ENCODE measurements around the gene RBM33. TPM values are rescaled to one million over a fixed set of nuclear protein-coding genes. Genes with fewer than 3 reads are reported as not detected.

RBM33 gene
- total RNA-seq, 2 experiments from 2014 or later, result 67.6 to 81.1 TPM

DNA sequence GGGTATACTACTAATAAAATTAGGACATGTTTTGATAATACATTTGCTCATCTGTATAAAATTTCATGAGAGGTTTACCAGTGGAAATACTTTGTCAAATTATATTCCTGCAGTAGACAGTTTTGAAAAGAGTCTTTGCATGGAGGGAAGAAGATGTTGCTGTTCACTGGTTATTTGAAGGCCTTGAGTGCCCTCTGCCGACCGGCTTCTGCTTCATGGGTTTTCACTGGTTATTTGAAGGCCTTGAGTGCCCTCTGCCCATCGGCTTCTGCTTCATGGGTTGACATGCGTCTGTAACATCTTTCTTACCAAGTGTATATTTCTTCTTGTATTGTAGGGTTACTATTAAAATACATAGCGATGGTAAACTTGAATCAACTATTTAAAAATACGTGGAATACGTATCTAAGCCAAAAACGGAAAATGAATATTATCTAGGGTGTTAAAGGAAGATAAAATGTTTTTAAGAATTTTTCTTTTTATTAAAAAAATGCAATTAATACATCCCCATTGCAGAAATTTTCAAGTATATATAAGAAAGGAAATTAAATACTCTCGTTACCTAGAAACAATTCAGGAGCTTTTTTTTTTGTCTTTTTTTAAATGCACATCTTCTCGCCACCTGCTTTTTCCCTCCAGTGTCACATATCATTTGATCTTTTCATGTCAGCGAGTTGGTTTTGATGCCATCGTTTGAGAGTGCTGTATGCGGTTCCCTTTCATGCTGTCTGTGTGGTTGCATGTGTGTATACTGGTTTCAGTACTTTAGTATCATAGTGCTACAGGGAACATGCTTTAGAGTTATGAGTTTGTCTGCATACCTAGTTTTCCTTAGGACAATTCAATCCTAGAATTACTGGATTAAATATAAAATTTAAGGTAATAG is 94.4 kb downstream of the RBM33 start:
- DNase-seq (peak; percentile 85), ATAC-seq (peak; percentile 68)
- Mint-ChIP-seq H3K4me1 (peaks cover 64% of the 10 kb centered on the region), H3K27ac (peak overlapping the region; percentile 72), H3K27me3 (no peaks in the 10 kb centered on the region), H3K9me3 (ENCODE audit: low read depth) (no peaks in the 10 kb centered on the region), H3K36me3 (ENCODE audit: low read depth) (peaks cover 55% of the 10 kb centered on the region), H3K4me3 (peak overlapping the region; percentile 21)
- ChIA-PET CTCF (interaction anchor here (0.6 to 5.5 kb wide), 8 partner anchors 9 to 811 kb away, joined by 3 to 52 read pairs (median 3); no protein-coding TSS in a partner anchor), POLR2A (no interaction called here)
- intact Hi-C loops (cut with DNase I, micrococcal nuclease), result loop anchor here (1.0 to 10.0 kb wide), 9 partner anchors 25 to 810 kb away; partner anchors contain the start of gene RBM33 (in 1 of the 2)

DNA sequence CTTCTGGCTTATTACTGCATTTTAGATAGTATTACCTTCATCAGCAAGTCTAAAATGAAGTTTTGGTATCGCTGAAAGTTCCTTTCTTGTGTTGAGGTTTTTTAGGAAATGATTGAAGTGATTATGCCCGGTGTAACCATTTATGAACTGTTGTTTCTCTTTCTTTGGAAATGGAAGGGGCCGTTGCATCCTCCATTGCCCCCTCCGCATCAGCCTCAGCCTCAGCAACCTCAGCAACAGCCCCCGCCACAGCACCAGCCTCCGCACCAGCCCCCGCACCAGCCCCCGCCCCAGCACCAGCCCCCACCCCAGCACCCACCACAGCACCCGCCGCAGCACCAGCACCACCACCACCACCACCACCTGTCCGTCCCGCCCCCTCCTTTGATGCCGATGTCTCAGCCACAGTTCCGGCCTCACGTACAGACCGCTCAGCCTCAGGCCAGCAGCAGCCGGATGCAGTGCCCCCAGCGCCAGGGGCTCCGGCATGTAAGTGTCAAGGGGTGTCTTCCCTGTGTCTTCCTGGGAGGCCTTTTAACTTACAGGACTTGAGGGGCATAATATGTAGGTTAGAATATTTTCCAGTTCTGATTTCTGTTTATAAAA is 95.2 kb downstream of the RBM33 start:
- ATAC-seq, result peak; percentile 7
- H3K36me3 Mint-ChIP-seq (ENCODE audit: low read depth), result peaks cover 58% of the 10 kb centered on the region
- peaks cover 56% of the 10 kb centered on the region for H3K4me1 Mint-ChIP-seq
- no peaks in the 10 kb centered on the region for H3K9me3 Mint-ChIP-seq (ENCODE audit: low read depth)
- ChIA-PET POLR2A (no interaction called here), CTCF (interaction anchor here (0.6 to 5.5 kb wide), 8 partner anchors 10 to 703 kb away, joined by 3 to 52 read pairs (median 3); no protein-coding TSS in a partner anchor)
- intact Hi-C loops (cut with DNase I, micrococcal nuclease), result loop anchor here (2.0 to 10.0 kb wide), 7 partner anchors 95 to 811 kb away; partner anchors contain the start of gene RBM33 (in 1 of the 2)
- H3K4me3 Mint-ChIP-seq, result no peak overlapping the region
- no peaks in the 10 kb centered on the region for H3K27me3 Mint-ChIP-seq
- DNase-seq, result peak; percentile 36
- H3K27ac Mint-ChIP-seq, result no peak overlapping the region

DNA sequence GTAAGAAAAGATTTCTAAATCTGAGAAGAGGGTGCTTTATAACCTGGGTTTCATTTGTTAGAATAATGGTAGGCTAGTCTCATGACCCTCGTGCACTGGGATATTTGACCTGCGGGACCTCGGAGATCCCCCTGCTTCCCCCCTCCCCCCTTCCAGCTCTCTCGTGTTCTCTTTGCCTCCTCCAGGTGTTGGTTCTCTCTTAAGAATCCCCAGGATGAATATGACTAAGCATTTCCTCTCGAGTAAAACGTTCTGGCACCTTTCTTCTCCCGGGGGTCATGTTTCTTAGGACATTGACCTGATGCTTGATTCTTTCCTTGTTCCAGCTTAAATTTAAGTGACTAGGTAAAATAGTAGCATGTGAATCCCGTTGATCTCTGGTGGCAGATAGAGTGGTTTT is 96.6 kb downstream of the RBM33 start:
- peaks cover 70% of the 10 kb centered on the region for H3K36me3 Mint-ChIP-seq (ENCODE audit: low read depth)
- ChIA-PET CTCF (interaction anchor here (1.1 to 2.3 kb wide), 2 partner anchors 130 to 143 kb away, joined by 3 to 14 read pairs; no protein-coding TSS in a partner anchor), POLR2A (no interaction called here)
- H3K4me3 Mint-ChIP-seq, result no peak overlapping the region
- peak overlapping the region; percentile 82 for H3K27ac Mint-ChIP-seq
- intact Hi-C loops (cut with DNase I, micrococcal nuclease), result loop anchor here (1.0 to 5.0 kb wide), 2 partner anchors 23 to 274 kb away; no protein-coding TSS in a partner anchor
- no peak for DNase-seq
- peaks cover 61% of the 10 kb centered on the region for H3K4me1 Mint-ChIP-seq
- H3K9me3 Mint-ChIP-seq (ENCODE audit: low read depth), result no peaks in the 10 kb centered on the region
- H3K27me3 Mint-ChIP-seq, result no peaks in the 10 kb centered on the region
- ATAC-seq, result no peak

DNA sequence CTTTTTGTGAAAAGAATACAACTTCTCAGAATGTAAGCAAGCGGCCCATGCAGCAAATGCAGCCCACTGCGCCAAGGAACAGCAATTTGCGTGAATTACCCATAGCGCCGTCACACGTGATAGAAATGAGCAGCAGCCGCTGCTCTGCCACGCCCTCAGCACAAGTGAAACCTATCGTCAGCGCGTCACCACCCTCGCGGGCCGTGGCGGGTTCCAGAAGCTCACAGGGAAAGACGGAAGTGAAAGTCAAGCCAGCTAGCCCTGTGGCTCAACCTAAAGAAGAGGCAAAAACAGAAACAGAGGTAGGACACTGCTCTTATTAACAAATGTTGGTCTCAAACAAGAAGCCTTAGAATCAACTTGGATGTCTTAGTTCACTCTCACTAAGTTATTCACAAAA is 97.3 kb downstream of the RBM33 start:
- POLR2A ChIA-PET, result no interaction called here
- ATAC-seq, result no peak
- H3K27ac Mint-ChIP-seq, result no peak overlapping the region
- H3K9me3 Mint-ChIP-seq (ENCODE audit: low read depth), result no peaks in the 10 kb centered on the region
- H3K4me1 Mint-ChIP-seq, result peaks cover 68% of the 10 kb centered on the region
- no peaks in the 10 kb centered on the region for H3K27me3 Mint-ChIP-seq
- intact Hi-C loops (cut with DNase I, micrococcal nuclease), result loop anchor here (1.0 to 5.0 kb wide), 2 partner anchors 22 to 275 kb away; no protein-coding TSS in a partner anchor
- peak; percentile 44 for DNase-seq
- H3K36me3 Mint-ChIP-seq (ENCODE audit: low read depth), result peaks cover 75% of the 10 kb centered on the region
- H3K4me3 Mint-ChIP-seq, result no peak overlapping the region
- CTCF ChIA-PET, result interaction anchor here (2.3 kb wide), 1 partner anchor 144 kb away, joined by 14 read pairs; no protein-coding TSS in a partner anchor

DNA sequence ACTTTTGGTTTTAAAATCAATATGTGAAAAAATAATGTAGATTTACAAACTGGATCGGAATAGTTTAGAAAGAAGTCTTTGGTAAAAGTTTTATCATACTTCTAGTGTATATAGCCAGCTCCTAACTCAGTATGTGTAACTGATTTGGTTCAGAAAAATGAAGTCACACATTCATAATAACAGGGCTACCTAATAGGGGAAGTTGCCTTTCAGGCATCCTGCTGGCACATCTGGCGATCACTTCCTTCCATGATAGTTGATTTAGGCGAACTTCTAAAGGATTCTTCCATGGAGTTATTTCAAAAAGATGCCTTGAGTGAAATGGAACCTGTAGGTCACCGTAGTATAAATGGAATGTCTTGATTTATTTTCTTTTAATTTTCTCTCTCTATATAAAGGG is 98.7 kb downstream of the RBM33 start:
- Mint-ChIP-seq H3K9me3 (ENCODE audit: low read depth) (no peaks in the 10 kb centered on the region), H3K4me3 (no peak overlapping the region), H3K27me3 (no peaks in the 10 kb centered on the region), H3K27ac (no peak overlapping the region), H3K36me3 (ENCODE audit: low read depth) (peaks cover 71% of the 10 kb centered on the region), H3K4me1 (peaks cover 65% of the 10 kb centered on the region)
- intact Hi-C loops (cut with DNase I, micrococcal nuclease), result loop anchor here in 1 of 2 experiments (5.0 kb wide), 1 partner anchor 276 kb away; no protein-coding TSS in a partner anchor
- CTCF ChIA-PET, result interaction anchor here (0.7 to 1.8 kb wide), 2 partner anchors 24 to 144 kb away, joined by 5 to 6 read pairs; no protein-coding TSS in a partner anchor
- DNase-seq (no peak), ATAC-seq (no peak)
- POLR2A ChIA-PET, result no interaction called here

DNA sequence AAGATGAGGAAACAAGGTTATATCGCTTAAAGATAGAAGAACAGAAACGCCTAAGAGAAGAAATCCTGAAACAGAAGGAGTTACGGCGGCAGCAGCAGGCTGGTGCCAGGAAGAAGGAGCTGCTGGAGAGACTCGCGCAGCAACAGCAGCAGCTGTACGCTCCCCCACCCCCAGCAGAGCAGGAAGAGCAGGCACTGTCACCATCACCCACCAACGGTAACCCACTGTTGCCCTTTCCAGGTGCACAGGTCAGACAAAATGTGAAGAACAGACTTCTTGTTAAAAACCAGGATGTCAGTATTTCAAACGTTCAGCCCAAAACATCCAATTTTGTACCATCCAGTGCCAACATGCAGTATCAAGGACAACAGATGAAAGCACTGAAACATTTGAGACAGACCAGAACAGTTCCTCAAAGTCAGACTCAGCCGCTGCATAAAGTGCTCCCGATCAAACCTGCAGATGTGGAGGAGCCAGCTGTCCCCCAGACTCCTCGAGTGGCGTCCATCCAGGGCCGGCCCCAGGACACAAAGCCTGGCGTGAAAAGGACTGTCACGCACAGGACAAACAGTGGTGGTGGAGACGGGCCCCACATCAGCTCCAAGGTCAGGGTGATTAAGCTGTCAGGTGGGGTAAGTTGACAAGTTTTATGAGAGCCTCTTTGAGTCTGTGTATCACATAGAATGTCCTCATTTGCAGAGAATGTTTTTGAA is 100.7 kb downstream of the RBM33 start:
- peak overlapping the region; percentile 34 for H3K27ac Mint-ChIP-seq
- ChIA-PET CTCF (interaction anchor here (0.6 to 3.5 kb wide), 2 partner anchors 146 to 793 kb away, joined by 4 to 10 read pairs; no protein-coding TSS in a partner anchor), POLR2A (interaction anchor here (0.6 kb wide), 1 partner anchor 80 kb away, joined by 4 read pairs; no protein-coding TSS in a partner anchor)
- no peaks in the 10 kb centered on the region for H3K27me3 Mint-ChIP-seq
- no peak for DNase-seq
- H3K4me3 Mint-ChIP-seq, result no peak overlapping the region
- H3K36me3 Mint-ChIP-seq (ENCODE audit: low read depth), result peaks cover 60% of the 10 kb centered on the region
- intact Hi-C loops (cut with DNase I, micrococcal nuclease), result loop anchor here in 1 of 2 experiments (5.0 kb wide), 1 partner anchor 278 kb away; no protein-coding TSS in a partner anchor
- no peak for ATAC-seq
- H3K4me1 Mint-ChIP-seq, result peaks cover 63% of the 10 kb centered on the region
- H3K9me3 Mint-ChIP-seq (ENCODE audit: low read depth), result no peaks in the 10 kb centered on the region

DNA sequence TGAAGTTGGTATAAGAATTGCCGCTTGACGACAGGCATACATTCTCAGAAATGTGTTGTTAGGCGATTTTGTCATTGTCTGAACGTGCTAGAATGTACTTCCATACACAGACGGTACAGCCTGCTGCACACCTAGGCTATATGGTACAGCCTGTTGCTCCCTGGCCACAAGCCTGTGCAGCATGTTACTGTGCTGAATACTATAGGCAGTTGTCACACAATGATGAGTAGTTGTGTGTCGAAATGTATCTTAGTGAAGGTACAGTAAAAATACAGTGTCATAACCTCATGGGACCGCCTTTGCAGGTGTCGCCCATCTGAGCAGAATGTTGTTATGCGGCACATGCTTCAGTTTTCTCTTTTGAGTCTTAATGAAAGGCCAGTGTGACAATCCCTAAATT is 101.3 kb downstream of the RBM33 start:
- DNase-seq, result no peak
- Mint-ChIP-seq H3K9me3 (ENCODE audit: low read depth) (no peaks in the 10 kb centered on the region), H3K4me1 (peaks cover 60% of the 10 kb centered on the region), H3K36me3 (ENCODE audit: low read depth) (peaks cover 55% of the 10 kb centered on the region), H3K27me3 (no peaks in the 10 kb centered on the region), H3K4me3 (no peak overlapping the region), H3K27ac (peak overlapping the region; percentile 62)
- intact Hi-C loops (cut with DNase I, micrococcal nuclease), result loop anchor here (2.0 kb wide), 1 partner anchor 19 kb away; no protein-coding TSS in a partner anchor
- peak; percentile 54 for ATAC-seq
- CTCF ChIA-PET, result interaction anchor here (0.6 to 3.5 kb wide), 3 partner anchors 13 to 794 kb away, joined by 3 to 10 read pairs (median 4); no protein-coding TSS in a partner anchor
- POLR2A ChIA-PET, result interaction anchor here (0.6 kb wide), 1 partner anchor 81 kb away, joined by 4 read pairs; no protein-coding TSS in a partner anchor

DNA sequence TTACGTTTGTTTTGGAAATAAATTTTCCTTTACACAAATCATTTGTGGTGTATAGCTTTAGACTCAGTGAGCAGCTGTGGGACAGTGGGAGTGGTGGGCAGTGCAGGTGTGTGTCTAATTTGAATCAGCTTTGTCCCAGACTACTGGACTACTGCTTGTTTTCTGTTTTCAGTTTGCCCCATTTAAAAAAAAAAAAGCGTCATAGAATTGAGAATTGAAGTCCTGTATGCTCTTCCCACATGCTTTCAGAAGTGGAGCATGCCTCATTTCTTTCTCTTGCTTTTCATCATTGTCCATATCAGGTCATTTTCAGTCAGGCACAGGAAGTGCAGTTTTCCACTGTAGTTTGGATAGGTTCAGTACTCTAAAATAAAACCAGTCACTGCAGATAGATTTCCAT is 101.7 kb downstream of the RBM33 start:
- no peaks in the 10 kb centered on the region for H3K9me3 Mint-ChIP-seq (ENCODE audit: low read depth)
- ATAC-seq, result peak; percentile 75
- H3K4me1 Mint-ChIP-seq, result peaks cover 59% of the 10 kb centered on the region
- peak overlapping the region; percentile 62 for H3K27ac Mint-ChIP-seq
- intact Hi-C loops (cut with DNase I, micrococcal nuclease), result loop anchor here (2.0 kb wide), 1 partner anchor 19 kb away; no protein-coding TSS in a partner anchor
- DNase-seq, result no peak
- H3K4me3 Mint-ChIP-seq, result no peak overlapping the region
- ChIA-PET POLR2A (interaction anchor here (0.6 kb wide), 1 partner anchor 81 kb away, joined by 4 read pairs; no protein-coding TSS in a partner anchor), CTCF (interaction anchor here (0.6 to 3.5 kb wide), 4 partner anchors 12 to 795 kb away, joined by 3 to 10 read pairs (median 4); no protein-coding TSS in a partner anchor)
- H3K36me3 Mint-ChIP-seq (ENCODE audit: low read depth), result peaks cover 51% of the 10 kb centered on the region
- no peaks in the 10 kb centered on the region for H3K27me3 Mint-ChIP-seq

DNA sequence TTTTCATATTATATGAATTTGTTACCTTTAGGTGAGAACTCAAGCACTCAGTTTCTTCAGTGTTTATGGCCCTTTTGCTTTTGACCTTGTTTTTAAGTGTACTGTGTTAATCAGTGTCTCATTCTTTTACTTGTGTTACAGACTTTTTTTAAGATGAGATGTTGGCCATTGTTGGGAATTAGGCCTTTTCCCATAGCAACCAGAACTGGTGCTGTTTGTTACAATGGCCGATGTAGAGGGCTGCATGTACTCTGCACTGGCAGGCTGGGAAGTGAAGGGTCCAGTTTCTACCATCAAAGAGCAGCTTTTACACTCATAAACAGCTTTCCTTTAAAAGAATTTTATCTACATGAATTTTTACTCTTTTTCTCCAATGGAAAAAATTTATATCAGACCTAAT is 102.7 kb downstream of the RBM33 start:
- Mint-ChIP-seq H3K4me3 (no peak overlapping the region), H3K27me3 (no peaks in the 10 kb centered on the region), H3K36me3 (ENCODE audit: low read depth) (peaks cover 41% of the 10 kb centered on the region), H3K27ac (no peak overlapping the region), H3K9me3 (ENCODE audit: low read depth) (no peaks in the 10 kb centered on the region), H3K4me1 (peaks cover 63% of the 10 kb centered on the region)
- ATAC-seq, result no peak
- POLR2A ChIA-PET, result no interaction called here
- CTCF ChIA-PET, result interaction anchor here (1.5 to 3.5 kb wide), 2 partner anchors 13 to 148 kb away, joined by 5 to 10 read pairs; no protein-coding TSS in a partner anchor
- no peak for DNase-seq
- intact Hi-C loops (cut with DNase I, micrococcal nuclease), result loop anchor here (2.0 kb wide), 1 partner anchor 18 kb away; no protein-coding TSS in a partner anchor

DNA sequence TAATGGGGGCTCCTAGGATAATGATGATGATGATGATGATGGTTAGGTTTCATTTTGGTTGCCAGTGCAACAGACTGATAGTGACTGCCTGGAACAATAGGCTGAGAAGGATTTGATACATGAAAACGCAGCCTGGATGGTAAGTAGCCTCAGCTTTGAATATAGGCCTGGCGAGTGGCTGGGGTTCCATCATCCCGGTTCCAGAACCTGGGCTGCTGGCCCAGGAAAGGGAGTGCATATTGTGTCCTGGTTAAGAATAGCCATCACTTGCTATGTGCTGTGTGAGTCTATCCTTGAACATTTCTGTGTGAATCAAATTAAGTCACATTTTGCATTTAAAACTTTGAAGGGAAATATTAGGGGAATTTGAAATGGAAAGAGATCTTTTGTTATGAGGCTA is 105.1 kb downstream of the RBM33 start:
- no peaks in the 10 kb centered on the region for H3K27me3 Mint-ChIP-seq
- intact Hi-C loops (cut with DNase I, micrococcal nuclease), result no loop called here
- ATAC-seq (no peak), DNase-seq (no peak)
- no peaks in the 10 kb centered on the region for H3K9me3 Mint-ChIP-seq (ENCODE audit: low read depth)
- H3K27ac Mint-ChIP-seq, result no peak overlapping the region
- no peak overlapping the region for H3K4me3 Mint-ChIP-seq
- ChIA-PET POLR2A (no interaction called here), CTCF (interaction anchor here (1.1 kb wide), 1 partner anchor 152 kb away, joined by 3 read pairs; no protein-coding TSS in a partner anchor)
- H3K4me1 Mint-ChIP-seq, result peaks cover 81% of the 10 kb centered on the region
- H3K36me3 Mint-ChIP-seq (ENCODE audit: low read depth), result peaks cover 36% of the 10 kb centered on the region
